ENCODE results near the gene RIN1.

Gene RIN1

DNA sequence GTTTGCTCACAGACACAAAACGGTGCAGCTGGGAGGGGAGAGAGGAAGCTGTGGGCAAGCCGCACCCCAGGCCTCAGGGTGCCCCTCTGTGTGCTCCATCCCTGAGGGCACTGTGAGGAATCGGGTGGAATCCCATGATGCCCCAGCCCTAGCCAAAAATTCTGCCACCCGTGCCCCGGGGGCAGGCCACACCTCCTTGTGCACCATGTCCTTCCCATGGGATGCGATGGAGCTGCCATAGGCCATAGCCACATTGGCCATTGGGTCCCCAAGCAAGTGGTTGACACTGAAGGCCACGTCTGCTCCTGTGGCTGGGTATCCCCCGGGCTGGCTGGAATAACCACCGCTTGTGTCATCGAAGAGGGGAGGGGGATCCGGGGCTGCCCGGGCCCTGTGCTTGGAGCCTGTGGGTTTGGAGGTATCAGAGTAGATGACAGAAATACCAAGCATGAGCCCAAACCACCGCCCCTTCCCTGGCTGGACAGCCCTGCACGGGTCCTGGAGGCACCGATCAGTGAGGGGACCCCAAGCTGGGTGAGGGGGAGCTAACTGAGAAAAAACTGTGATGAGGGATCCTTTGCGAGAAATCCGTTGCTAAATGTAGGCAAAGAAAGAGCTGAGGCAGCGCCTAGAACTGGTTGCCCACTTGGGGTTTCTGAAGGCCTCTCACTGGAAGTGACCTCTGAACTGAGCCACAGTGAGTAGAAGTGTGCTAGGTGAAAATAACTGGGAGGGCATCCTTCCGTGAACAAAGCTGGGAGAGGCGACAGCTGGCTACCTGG is 48.2 kb downstream of the RIN1 start:
- Histone ChIP-seq H3K9me3 (ENCODE audit: control insufficient read depth, low read length) (no peaks in the 10 kb centered on the region), H3K27me3 (replicated peaks; ENCODE audit: control insufficient read depth, insufficient read depth, low read length) (peaks cover 9% of the 10 kb centered on the region), H3K4me3 (ENCODE audit: low read length) (peak overlapping the region; percentile 97), H3K4me1 (ENCODE audit: control insufficient read depth, insufficient read depth, low read length) (peaks cover 24% of the 10 kb centered on the region), H3K36me3 (ENCODE audit: control insufficient read depth, insufficient read depth, low read length, severe bottlenecking) (peaks cover 26% of the 10 kb centered on the region), H3K9ac (ENCODE audit: low read length) (peak overlapping the region; percentile 95)
- DNase-seq (ENCODE audit: low read depth) = peak; percentile 53

DNA sequence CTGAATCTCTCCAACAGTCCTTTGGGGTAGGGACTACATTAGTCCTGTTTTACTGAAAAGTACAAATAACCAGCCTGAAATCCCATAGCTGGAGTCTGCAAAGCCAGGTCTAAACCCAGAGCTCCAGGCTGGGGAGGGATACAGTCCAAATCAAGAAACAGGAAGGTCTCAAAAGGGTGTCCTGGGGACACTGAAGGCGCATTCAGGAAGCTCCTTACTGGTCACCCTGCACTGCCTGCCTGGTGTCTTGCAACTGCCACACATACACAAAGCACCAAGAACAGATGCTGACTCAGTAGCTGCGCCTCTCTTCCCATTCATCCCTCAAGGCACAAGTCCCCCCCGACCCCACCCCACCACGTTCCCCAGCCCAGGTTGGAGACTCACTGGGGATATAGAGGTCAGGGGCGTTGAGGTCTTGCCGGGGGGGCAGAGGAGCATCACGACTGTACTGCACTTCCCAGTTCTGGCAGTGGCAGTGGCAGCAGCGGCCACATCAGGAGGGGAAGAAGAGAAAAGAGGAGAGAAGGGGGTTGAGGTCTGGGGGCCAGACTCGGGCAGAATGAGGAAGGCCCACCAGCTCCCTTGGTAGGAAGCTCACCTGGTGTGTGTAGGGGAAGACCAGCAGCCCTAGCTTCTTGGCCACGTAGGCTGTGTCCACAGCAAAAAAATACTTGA is 48.9 kb downstream of the RIN1 start:
- Histone ChIP-seq H3K27me3 (replicated peaks; ENCODE audit: control insufficient read depth, insufficient read depth, low read length) (peaks cover 2% of the 10 kb centered on the region), H3K4me3 (ENCODE audit: low read length) (peak overlapping the region; percentile 97), H3K4me1 (ENCODE audit: control insufficient read depth, insufficient read depth, low read length) (peaks cover 24% of the 10 kb centered on the region)

DNA sequence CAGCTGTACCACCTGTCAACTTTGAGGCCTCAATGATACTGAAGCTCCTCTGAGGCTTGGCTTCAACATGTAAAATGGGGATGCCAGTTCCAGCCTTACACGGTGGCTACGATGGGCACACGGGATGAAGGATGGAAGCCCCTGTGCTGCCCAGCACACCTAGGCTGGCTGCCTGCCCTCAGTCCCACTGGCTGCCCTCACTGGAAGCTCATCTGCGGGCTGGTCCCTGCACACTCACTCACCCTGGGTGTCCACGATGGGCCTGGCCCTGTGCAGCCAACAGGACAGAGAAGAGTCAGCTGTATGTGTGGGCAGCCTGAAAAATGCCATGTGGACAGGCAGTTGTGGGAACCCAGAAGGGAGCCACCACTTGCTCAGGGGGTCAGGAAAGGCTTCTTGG is 49.5 kb downstream of the RIN1 start:
- Histone ChIP-seq H3K27me3 (replicated peaks; ENCODE audit: control insufficient read depth, insufficient read depth, low read length) (no peaks in the 10 kb centered on the region), H3K9me3 (ENCODE audit: control insufficient read depth, low read length) (no peaks in the 10 kb centered on the region), H3K4me1 (ENCODE audit: control insufficient read depth, insufficient read depth, low read length) (peaks cover 24% of the 10 kb centered on the region), H3K9ac (ENCODE audit: low read length) (peak overlapping the region; percentile 95), H3K36me3 (ENCODE audit: control insufficient read depth, insufficient read depth, low read length, severe bottlenecking) (peaks cover 26% of the 10 kb centered on the region), H3K4me3 (ENCODE audit: low read length) (no peak overlapping the region)
- DNase-seq (ENCODE audit: low read depth) = no peak

More for the DNA sequence above, 48.9 kb downstream of the RIN1 start:
- H3K36me3 ChIP-seq (ENCODE audit: control insufficient read depth, insufficient read depth, low read length, severe bottlenecking) = peaks cover 26% of the 10 kb centered on the region
- no peaks in the 10 kb centered on the region for H3K9me3 ChIP-seq (ENCODE audit: control insufficient read depth, low read length)
- peak overlapping the region; percentile 95 for H3K9ac ChIP-seq (ENCODE audit: low read length)
- no peak for DNase-seq (ENCODE audit: low read depth)

DNA sequence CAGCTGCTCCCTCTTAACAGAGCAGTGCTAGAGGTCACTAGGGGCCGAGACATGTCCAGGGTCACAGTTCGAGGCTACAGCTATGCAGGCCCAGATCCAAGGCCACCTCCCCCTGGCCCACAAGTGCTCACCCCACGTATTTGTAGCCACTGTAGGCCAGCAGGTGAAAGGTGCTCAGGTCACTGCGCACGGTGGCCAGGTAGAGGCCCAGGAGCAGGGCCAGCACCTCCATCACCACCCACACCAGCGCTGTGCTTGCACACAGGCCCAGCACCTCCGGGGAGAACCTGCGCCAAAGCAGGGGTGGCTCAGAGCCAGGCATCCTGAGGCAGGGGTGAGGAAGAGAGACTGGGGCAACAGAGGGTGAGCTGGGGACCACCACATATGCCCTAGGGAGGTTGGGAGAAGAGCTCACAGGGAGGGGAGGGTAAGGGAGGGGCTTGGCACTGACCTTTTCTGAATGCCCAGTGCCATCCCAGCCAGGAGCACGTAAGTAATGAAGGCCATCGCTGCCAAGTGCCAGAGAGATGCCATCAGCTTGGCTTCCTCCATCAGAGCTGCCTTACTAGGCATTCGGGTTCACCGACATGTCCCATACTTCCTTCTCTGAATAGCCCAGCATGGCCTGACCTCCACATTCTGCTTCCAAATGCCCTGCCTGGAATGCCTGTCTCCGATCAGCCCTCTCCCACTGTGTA is 50.8 kb downstream of the RIN1 start:
- H3K9ac ChIP-seq (ENCODE audit: low read length) = no peak overlapping the region
- no peaks in the 10 kb centered on the region for H3K27me3 ChIP-seq (replicated peaks; ENCODE audit: control insufficient read depth, insufficient read depth, low read length)
- no peaks in the 10 kb centered on the region for H3K9me3 ChIP-seq (ENCODE audit: control insufficient read depth, low read length)
- no peak for DNase-seq (ENCODE audit: low read depth)
- no peak overlapping the region for H3K4me3 ChIP-seq (ENCODE audit: low read length)
- peaks cover 26% of the 10 kb centered on the region for H3K36me3 ChIP-seq (ENCODE audit: control insufficient read depth, insufficient read depth, low read length, severe bottlenecking)
- H3K4me1 ChIP-seq (ENCODE audit: control insufficient read depth, insufficient read depth, low read length) = peaks cover 24% of the 10 kb centered on the region

DNA sequence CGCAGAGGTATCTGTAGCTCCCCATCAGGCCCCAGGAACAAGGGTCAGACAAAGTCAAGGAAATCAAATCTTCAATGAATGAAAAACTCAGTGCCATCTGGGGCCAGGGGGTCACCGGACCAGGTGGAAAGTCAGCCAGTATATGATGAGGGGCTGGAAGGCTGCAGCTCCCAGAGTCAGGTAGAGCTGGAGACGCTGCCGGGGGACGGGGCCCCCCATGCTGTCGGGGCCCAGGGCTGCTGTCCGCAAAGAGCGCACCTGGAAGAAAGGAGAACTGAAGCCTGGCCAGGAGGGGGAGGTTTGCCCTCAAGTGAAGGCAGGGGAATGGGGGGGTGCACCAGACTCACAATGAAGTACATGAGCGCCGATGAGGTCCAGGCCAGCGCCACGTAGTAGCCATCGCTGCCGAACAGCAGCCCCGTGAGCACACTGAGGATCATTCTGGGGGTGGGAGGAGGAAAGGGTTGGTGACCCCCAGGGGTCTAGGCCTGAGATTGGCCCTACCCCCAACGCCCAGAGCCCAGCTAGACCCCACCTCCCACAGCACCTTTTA is 51.6 kb downstream of the RIN1 start:
- Histone ChIP-seq H3K9ac (ENCODE audit: low read length) (no peak overlapping the region), H3K9me3 (ENCODE audit: control insufficient read depth, low read length) (no peaks in the 10 kb centered on the region), H3K4me3 (ENCODE audit: low read length) (no peak overlapping the region), H3K36me3 (ENCODE audit: control insufficient read depth, insufficient read depth, low read length, severe bottlenecking) (peaks cover 26% of the 10 kb centered on the region), H3K27me3 (replicated peaks; ENCODE audit: control insufficient read depth, insufficient read depth, low read length) (no peaks in the 10 kb centered on the region), H3K4me1 (ENCODE audit: control insufficient read depth, insufficient read depth, low read length) (peaks cover 19% of the 10 kb centered on the region)
- DNase-seq (ENCODE audit: low read depth) = no peak

DNA sequence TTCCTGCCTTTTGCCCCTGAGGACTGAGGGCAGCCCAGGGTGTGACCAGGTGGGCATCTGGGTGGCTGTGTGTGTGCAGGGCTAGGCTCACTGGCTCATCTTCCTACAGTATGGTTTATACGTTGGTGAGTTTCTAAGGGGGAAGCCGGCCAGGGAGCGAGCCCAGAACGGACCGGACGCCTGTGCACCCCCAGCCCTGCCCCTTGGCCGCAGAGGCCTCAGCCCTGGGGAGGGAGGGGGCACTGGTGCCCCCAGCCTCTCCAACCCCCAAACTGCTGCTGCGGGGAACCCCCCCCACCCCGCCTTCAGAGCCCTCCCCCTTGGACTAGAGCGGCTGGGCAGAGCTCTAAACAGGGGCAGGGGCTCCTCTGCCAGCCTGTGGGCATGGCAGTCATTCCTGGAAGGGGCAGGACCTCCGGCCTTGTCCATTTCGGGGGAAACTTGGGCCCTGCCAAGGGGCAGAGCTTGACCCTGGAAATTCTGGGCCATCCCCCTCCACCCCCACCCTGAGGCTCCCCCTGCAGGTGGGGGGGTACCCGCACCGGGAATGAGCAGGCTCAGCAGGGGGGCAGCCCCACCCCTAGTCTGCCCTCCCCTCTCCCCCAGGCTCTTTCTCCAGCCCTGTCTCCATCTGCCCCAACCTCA is 52.7 kb downstream of the RIN1 start:
- Histone ChIP-seq H3K9me3 (ENCODE audit: control insufficient read depth, low read length) (no peaks in the 10 kb centered on the region), H3K36me3 (ENCODE audit: control insufficient read depth, insufficient read depth, low read length, severe bottlenecking) (peaks cover 26% of the 10 kb centered on the region), H3K9ac (ENCODE audit: low read length) (no peak overlapping the region), H3K27me3 (replicated peaks; ENCODE audit: control insufficient read depth, insufficient read depth, low read length) (no peaks in the 10 kb centered on the region), H3K4me3 (ENCODE audit: low read length) (no peak overlapping the region), H3K4me1 (ENCODE audit: control insufficient read depth, insufficient read depth, low read length) (peaks cover 18% of the 10 kb centered on the region)
- DNase-seq (ENCODE audit: low read depth) = no peak

DNA sequence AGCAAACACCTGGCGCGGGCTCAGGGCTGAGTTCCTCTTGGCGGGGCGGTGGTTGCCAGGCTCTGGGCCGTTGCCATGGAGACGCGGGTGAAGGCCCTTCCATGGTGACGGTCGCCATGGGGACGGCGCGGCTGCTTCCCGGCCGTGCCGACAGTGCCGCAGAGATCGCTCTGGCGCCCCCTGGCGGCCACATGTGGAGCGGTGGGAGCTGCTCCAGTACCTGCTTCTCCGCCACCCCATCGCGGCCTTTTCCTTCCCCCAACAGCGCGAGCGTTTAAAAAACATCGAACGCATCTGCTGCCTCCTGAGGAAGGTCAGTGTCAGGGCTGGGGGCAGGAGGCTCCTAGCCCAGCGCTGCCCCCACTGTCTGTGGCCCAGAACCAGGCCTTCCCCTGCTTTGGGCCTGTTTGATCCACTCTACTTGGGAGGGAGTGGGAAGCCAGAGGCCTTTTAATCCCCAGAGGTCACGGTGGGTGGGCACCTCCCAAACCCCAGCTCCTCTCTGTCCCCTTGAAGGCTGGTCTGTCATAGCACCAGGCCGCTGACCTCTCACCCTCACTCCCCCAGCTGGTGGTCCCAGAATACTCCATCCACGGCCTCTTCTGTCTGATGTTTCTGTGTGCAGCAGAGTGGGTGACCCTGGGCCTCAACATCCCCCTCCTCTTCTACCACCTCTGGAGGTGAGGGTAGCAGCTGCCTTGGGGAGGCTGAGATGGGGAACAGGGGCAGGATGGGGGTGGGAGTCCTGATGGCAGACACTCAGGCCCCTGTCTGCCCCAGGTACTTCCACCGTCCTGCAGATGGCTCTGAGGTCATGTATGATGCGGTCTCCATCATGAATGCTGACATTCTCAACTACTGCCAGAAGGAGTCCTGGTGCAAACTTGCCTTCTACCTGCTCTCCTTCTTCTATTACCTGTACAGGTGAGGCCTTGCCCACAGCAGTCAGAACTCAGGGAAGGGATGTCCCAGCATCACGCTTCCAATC is 53.5 kb downstream of the RIN1 start:
- DNase-seq (ENCODE audit: low read depth) = peak; percentile 98
- Histone ChIP-seq H3K27me3 (replicated peaks; ENCODE audit: control insufficient read depth, insufficient read depth, low read length) (no peaks in the 10 kb centered on the region), H3K4me1 (ENCODE audit: control insufficient read depth, insufficient read depth, low read length) (peaks cover 12% of the 10 kb centered on the region), H3K9me3 (ENCODE audit: control insufficient read depth, low read length) (no peaks in the 10 kb centered on the region), H3K9ac (ENCODE audit: low read length) (no peak overlapping the region), H3K4me3 (ENCODE audit: low read length) (no peak overlapping the region), H3K36me3 (ENCODE audit: control insufficient read depth, insufficient read depth, low read length, severe bottlenecking) (peaks cover 26% of the 10 kb centered on the region)

Data from adipocyte (in vitro differentiated cells).